Uterus (tissue), 4 donors: ENCODE data around the gene CHEK2. TPM values are rescaled to one million over a fixed set of nuclear protein-coding genes. Genes with fewer than 3 reads are reported as not detected.

Experiments
- DNase-seq, 2 donors: peaks; one replicate each; pipeline ENCODE4 v3.0.0-alpha.2; 2019 to 2020
- H3K27ac ChIP-seq, 2 donors: fragments of 200-600 bp; sonication (generic); 1 replicate in 1 of 2; 2 replicates in 1 of 2; pipeline ENCODE4 v1.5.1; 2016 to 2018
- H3K27me3 ChIP-seq, 2 donors: fragments of 200-600 bp; sonication (generic); one replicate each; pipeline ENCODE4 v1.5.1; 2018 to 2019; ENCODE audit warnings: control low read depth in 1 of 2
- H3K36me3 ChIP-seq, 2 donors: fragments of 200-600 bp; sonication (generic); one replicate each; pipeline ENCODE4 v1.5.1; 2019; ENCODE audit warnings: control low read depth in 1 of 2
- H3K4me1 ChIP-seq, 2 donors: fragments of 200-600 bp; sonication (generic); one replicate each; pipeline ENCODE4 v1.5.1; 2018 to 2019; ENCODE audit warnings: control low read depth in 1 of 2
- H3K4me3 ChIP-seq, 2 donors: fragments of 200-600 bp; sonication (generic); 1 replicate in 1 of 2; 2 replicates in 1 of 2; pipeline ENCODE4 v1.5.1; 2018 to 2019; ENCODE audit warnings: mild to moderate bottlenecking in 1 of 2
- H3K9me3 ChIP-seq, 2 donors: fragments of 200-600 bp; sonication (generic); one replicate each; pipeline ENCODE4 v1.5.1; 2019; ENCODE audit warnings: control low read depth in 1 of 2
- CTCF ChIP-seq, 4 experiments: fragments of 200-600 bp in 2 of 4; fragments of 450-650 bp in 2 of 4; sonication (generic) in 2 of 4; IDR thresholded peaks; one replicate each; pipeline ENCODE4 v1.5.1; 2016 to 2019; ENCODE audit warnings: antibody characterized with exemption in 4 of 4, mild to moderate bottlenecking in 2 of 4, moderate library complexity in 1 of 4
- POLR2A ChIP-seq, 2 donors: fragments of 450-650 bp; IDR thresholded peaks; one replicate each; pipeline ENCODE4 v1.6.1; 2016; ENCODE audit warnings: antibody characterized with exemption in 2 of 2, mild to moderate bottlenecking in 1 of 2, moderate library complexity in 1 of 2
- intact Hi-C: fragments of 100-400 bp; cut with DNase I; formaldehyde crosslinking; loops from one replicate; pipeline ENCODE4 v1.15.1; 2023; ENCODE audit warnings: low total_unique reads
- small RNA-seq: library from RNA; depleted of rRNA; stranded (forward); fragments of <200 nt; gene quantifications from one replicate; pipeline ENCODE3, GENCODE V24; 2016
- total RNA-seq, 4 donors: library from RNA; depleted of rRNA in 3 of 4; stranded (reverse); fragments of >200 nt in 3 of 4; gene quantifications; one replicate each; pipeline versions ENCODE4 v1.1.0 to v1.2.4, GENCODE V29; 2014 to 2023
- donor health status: DM: yes; HTN: yes; CAD: no.

The CHEK2 gene
- total RNA-seq, 4 donors from 2014 or later = 0.26 to 14.5 (median 8.4) TPM; not detected in 1

GRCh38 chr22:28647216-28647615 is 94.4 kb downstream of the CHEK2 start:
- Histone ChIP-seq H3K4me1 (no peaks in the 10 kb centered on the region), H3K27me3 (no peaks in the 10 kb centered on the region), H3K27ac (no peak overlapping the region), H3K36me3 (no peaks in the 10 kb centered on the region), H3K4me3 (no peak overlapping the region), H3K9me3 (no peaks in the 10 kb centered on the region)
- intact Hi-C loops = no loop called here
- TF ChIP-seq CTCF (IDR thresholded peaks at IDR 0.05) (no peak), POLR2A (IDR thresholded peaks at IDR 0.05) (no peak)
- no peak for DNase-seq

GRCh38 chr22:28639321-28639720 is 102.3 kb downstream of the CHEK2 start:
- Histone ChIP-seq H3K4me1 (no peaks in the 10 kb centered on the region), H3K9me3 (no peaks in the 10 kb centered on the region), H3K27ac (no peak overlapping the region), H3K27me3 (no peaks in the 10 kb centered on the region), H3K36me3 (no peaks in the 10 kb centered on the region), H3K4me3 (no peak overlapping the region)
- DNase-seq = no peak
- intact Hi-C loops = no loop called here
- no peak for TF ChIP-seq POLR2A (IDR thresholded peaks at IDR 0.05)
- no peak for TF ChIP-seq CTCF (IDR thresholded peaks at IDR 0.05)

Small RNA genes lying within 50 kb of the gene (small RNA-seq; reads per million reads assigned to genes)
- not detected for gene RN7SL162P

Other genes starting within 250 kb of the CHEK2 start
- gene TTC28, start 62.0 kb downstream of the CHEK2 start, total RNA-seq = 100 to 1,000 TPM in 2 of 4 donors, 10 to 100 TPM in 2; 43.8 to 130 (median 92.0) TPM
- gene HSCB, start 219 bp upstream of the CHEK2 start, total RNA-seq = 10 to 100 TPM; 13.6 to 52.4 (median 15.9) TPM
- gene CCDC117, start 30.9 kb upstream of the CHEK2 start, total RNA-seq = 10 to 100 TPM; 13.8 to 49.8 (median 19.5) TPM
- 100 to 1,000 TPM in 3 of 4 donors, 10 to 100 TPM in 1; 64.0 to 231 (median 163) TPM for gene XBP1, start 58.7 kb upstream of the CHEK2 start, total RNA-seq
- 10 to 100 TPM in 2 of 4 donors, 1 to 10 TPM in 2; 6.1 to 23.2 (median 12.0) TPM for gene ZNRF3, start 141.8 kb upstream of the CHEK2 start, total RNA-seq